ENCODE data around the gene F8. TPM values are rescaled to one million over a fixed set of nuclear protein-coding genes. Genes with fewer than 3 reads are reported as not detected.

The F8 gene
- total RNA-seq, 4 donors from 2014 or later: 1.2 to 7.4 (median 4.3) TPM

GRCh38 chrX:155069414-155069813 lies 46.9 kb upstream of the F8 start:
- intact Hi-C loops (cut with DNase I): no loop called here
- Histone ChIP-seq H3K4me1 (peaks cover 0 to 46% (median 8%) of the 10 kb centered on the region in 3 donors), H3K9me3 (no peaks in the 10 kb centered on the region), H3K27ac (no peak overlapping the region), H3K27me3 (no peaks in the 10 kb centered on the region), H3K4me3 (peak overlapping the region in 3 of 4 donors; percentile 42 to 77 (median 65)), H3K36me3 (no peaks in the 10 kb centered on the region)
- 61 to 67% methylated on average over 1 of the region's 1 CpG for WGBS, 2 donors
- DNase-seq: no peak
- TF ChIP-seq POLR2A (IDR thresholded peaks at IDR 0.05): no peak
- TF ChIP-seq CTCF (IDR thresholded peaks at IDR 0.05): no peak

- no peak overlapping the region for H3K4me3 ChIP-seq
- no peak overlapping the region for H3K27ac ChIP-seq
- no peaks in the 10 kb centered on the region for H3K36me3 ChIP-seq
- H3K9me3 ChIP-seq: no peaks in the 10 kb centered on the region
- H3K27me3 ChIP-seq: no peaks in the 10 kb centered on the region
- 17 to 50% methylated on average over 1 of the region's 1 CpG for WGBS, 2 donors
- TF ChIP-seq POLR2A (IDR thresholded peaks at IDR 0.05) (no peak), CTCF (IDR thresholded peaks at IDR 0.05) (no peak)
- intact Hi-C loops (cut with DNase I): no loop called here
- peaks cover 0 to 42% (median 8%) of the 10 kb centered on the region in 3 donors for H3K4me1 ChIP-seq
- no peak for DNase-seq
Observed at GRCh38 chrX:155068165-155068564, 45.6 kb upstream of the F8 start.

GRCh38 chrX:155065035-155065734 lies 42.7 kb upstream of the F8 start:
- no peaks in the 10 kb centered on the region for H3K9me3 ChIP-seq
- no peak overlapping the region for H3K27ac ChIP-seq
- intact Hi-C loops (cut with DNase I): no loop called here
- no peaks in the 10 kb centered on the region for H3K27me3 ChIP-seq
- peaks cover 0 to 32% (median 3%) of the 10 kb centered on the region in 3 donors for H3K4me1 ChIP-seq
- WGBS, 2 donors: 58 to 65% methylated on average over 7 of the region's 8 CpGs
- no peak for TF ChIP-seq POLR2A (IDR thresholded peaks at IDR 0.05)
- TF ChIP-seq CTCF (IDR thresholded peaks at IDR 0.05): no peak
- DNase-seq: no peak
- peaks cover 0 to 18% (median 0%) of the 10 kb centered on the region in 3 donors for H3K36me3 ChIP-seq
- no peak overlapping the region for H3K4me3 ChIP-seq

- H3K27ac ChIP-seq: no peak overlapping the region
- no peaks in the 10 kb centered on the region for H3K9me3 ChIP-seq
- peaks cover 0 to 21% (median 0%) of the 10 kb centered on the region in 3 donors for H3K4me1 ChIP-seq
- no peak for DNase-seq
- intact Hi-C loops (cut with DNase I): no loop called here
- peaks cover 0 to 24% (median 0%) of the 10 kb centered on the region in 3 donors for H3K36me3 ChIP-seq
- no peaks in the 10 kb centered on the region for H3K27me3 ChIP-seq
- TF ChIP-seq POLR2A (IDR thresholded peaks at IDR 0.05) (no peak), CTCF (IDR thresholded peaks at IDR 0.05) (no peak)
- no peak overlapping the region for H3K4me3 ChIP-seq
- WGBS, 2 donors: 68 to 77% methylated on average over 4 of the region's 4 CpGs
Observed at GRCh38 chrX:155061760-155062159, 39.2 kb upstream of the F8 start.

- TF ChIP-seq POLR2A (IDR thresholded peaks at IDR 0.05) (no peak), CTCF (IDR thresholded peaks at IDR 0.05) (peak; percentile 60 to 72 (median 68))
- 28 to 80% methylated on average over 2 to 23 of the region's 25 CpGs for WGBS, 2 donors
- intact Hi-C loops (cut with DNase I): no loop called here
Observed at GRCh38 chrX:155056877-155057792, 34.6 kb upstream of the F8 start.

More at GRCh38 chrX:155056877-155057792, 34.6 kb upstream of the F8 start:
- no peaks in the 10 kb centered on the region for H3K9me3 ChIP-seq
- peaks cover 0 to 54% (median 0%) of the 10 kb centered on the region in 3 donors for H3K36me3 ChIP-seq
- peaks cover 0 to 13% (median 0%) of the 10 kb centered on the region in 3 donors for H3K4me1 ChIP-seq
- peak overlapping the region in 2 of 4 donors; percentile 9 to 46 for H3K4me3 ChIP-seq
- H3K27ac ChIP-seq: peak overlapping the region in 3 of 4 donors; percentile 14 to 48 (median 22)
- no peak for DNase-seq
- no peaks in the 10 kb centered on the region for H3K27me3 ChIP-seq
